Prostate gland (tissue), 2 donors: ENCODE results near the gene FER. TPM values are rescaled to one million over a fixed set of nuclear protein-coding genes. Genes with fewer than 3 reads are reported as not detected.

Source experiments
- DNase-seq: peaks from one replicate; pipeline ENCODE4 v3.0.0-alpha.2; 2019; ENCODE audit warnings: low spot score
- H3K27ac ChIP-seq, 2 donors: fragments of 200-600 bp; sonication (generic); 2 replicates each; pipeline ENCODE4 v1.5.1; 2017 to 2019
- H3K27me3 ChIP-seq: fragments of 200-600 bp; sonication (generic); replicated peaks from 2 replicates; pipeline ENCODE4 v1.5.1; 2019; ENCODE audit not compliant: insufficient read depth
- H3K36me3 ChIP-seq, 2 donors: fragments of 200-600 bp; sonication (generic); 1 replicate in 1 of 2; 2 replicates in 1 of 2; pipeline versions ENCODE4 v1.5.1 to v1.8.1; 2017 to 2019
- H3K4me1 ChIP-seq: fragments of 200-600 bp; sonication (generic); replicated peaks from 2 replicates; pipeline ENCODE4 v1.5.1; 2019
- H3K4me3 ChIP-seq, 2 donors: fragments of 200-600 bp; sonication (generic); 2 replicates each; pipeline ENCODE4 v1.5.1; 2017 to 2019
- H3K9me3 ChIP-seq: fragments of 200-600 bp; sonication (generic); 2 replicates; pipeline ENCODE4 v1.5.1; 2017
- CTCF ChIP-seq, 4 experiments: fragments of 200-600 bp in 2 of 4; fragments of 450-650 bp in 2 of 4; sonication (generic) in 2 of 4; IDR thresholded peaks; 1 replicate in 3 of 4; 2 replicates in 1 of 4; pipeline ENCODE4 v1.5.1; 2016 to 2019; ENCODE audit warnings: antibody characterized with exemption in 4 of 4, mild to moderate bottlenecking in 2 of 4, moderate library complexity in 2 of 4
- POLR2A ChIP-seq: fragments of 450-650 bp; IDR thresholded peaks from one replicate; pipeline ENCODE4 v1.6.1; 2016; ENCODE audit warnings: antibody characterized with exemption, mild to moderate bottlenecking
- POLR2AphosphoS5 ChIP-seq: sonication (generic); formaldehyde crosslinking; IDR thresholded peaks from one replicate; pipeline ENCODE4 v1.6.1; 2017; ENCODE audit warnings: antibody characterized with exemption
- WGBS: methylation state at CpG from one replicate; pipeline ENCODE4 v1.1.5; 2018; 5-methylcytosine and 5-hydroxymethylcytosine counted together
- intact Hi-C: fragments of 100-400 bp; cut with DNase I; formaldehyde crosslinking; loops from one replicate; pipeline ENCODE4 v1.14.2; 2022
- total RNA-seq, 2 donors: library from RNA; depleted of rRNA; stranded (reverse); fragments of >200 nt; gene quantifications; one replicate each; pipeline ENCODE4 v1.1.0, GENCODE V29; 2016

FER gene
- total RNA-seq, 2 donors from 2014 or later, result 9.1 to 36.0 TPM

DNA sequence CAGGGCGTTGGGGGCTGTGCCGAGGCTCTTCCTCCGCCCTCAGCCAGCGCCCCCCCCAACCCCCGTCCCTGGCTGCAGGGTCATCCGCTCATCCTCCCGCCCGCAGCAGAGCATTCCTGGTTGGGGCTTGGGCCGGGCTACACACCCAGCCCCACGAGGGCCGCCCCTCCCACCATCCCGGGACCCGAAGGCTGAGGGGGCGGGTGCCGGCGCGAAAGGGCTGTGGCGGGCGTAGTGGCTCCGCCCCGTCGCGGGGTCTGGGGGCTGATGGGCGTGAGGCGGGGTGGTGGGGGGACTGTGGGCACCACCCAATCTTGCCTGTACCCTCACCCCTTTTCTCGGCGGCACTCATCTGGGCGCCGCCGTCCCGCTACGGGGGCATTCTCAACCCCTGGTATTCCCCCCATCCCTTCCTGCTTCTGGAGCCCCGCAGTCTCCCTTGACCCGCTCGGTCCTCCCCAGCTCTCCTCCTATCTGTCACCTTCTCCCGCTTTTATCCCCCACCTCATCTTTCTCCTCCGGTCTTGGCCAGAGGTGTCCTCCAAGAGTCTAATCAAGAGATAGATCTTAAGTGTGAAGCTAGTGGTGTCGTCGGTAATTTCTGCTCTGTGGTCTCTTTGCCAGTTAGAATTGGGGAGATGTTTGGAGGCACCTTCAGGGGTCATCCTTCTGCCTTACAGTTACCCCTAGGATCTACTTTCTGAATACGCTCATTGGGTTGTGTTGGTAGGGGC lies 1.6 kb downstream of the FER start:
- 2% methylated on average over 40 of the region's 40 CpGs for WGBS
- Histone ChIP-seq H3K27ac (peak overlapping the region; percentile 95 to 98), H3K4me1 (no peaks in the 10 kb centered on the region), H3K9me3 (no peaks in the 10 kb centered on the region), H3K4me3 (peak overlapping the region; percentile 89 to 96), H3K27me3 (no peaks in the 10 kb centered on the region), H3K36me3 (no peaks in the 10 kb centered on the region)
- DNase-seq, result peak; percentile 59
- TF ChIP-seq POLR2A, result no peak
- no peak for TF ChIP-seq POLR2AphosphoS5
- no peak for TF ChIP-seq CTCF (IDR thresholded peaks at IDR 0.05)
- intact Hi-C loops, result loop anchor here (2.0 to 5.0 kb wide), 3 partner anchors 67 to 942 kb away; no protein-coding TSS in a partner anchor

DNA sequence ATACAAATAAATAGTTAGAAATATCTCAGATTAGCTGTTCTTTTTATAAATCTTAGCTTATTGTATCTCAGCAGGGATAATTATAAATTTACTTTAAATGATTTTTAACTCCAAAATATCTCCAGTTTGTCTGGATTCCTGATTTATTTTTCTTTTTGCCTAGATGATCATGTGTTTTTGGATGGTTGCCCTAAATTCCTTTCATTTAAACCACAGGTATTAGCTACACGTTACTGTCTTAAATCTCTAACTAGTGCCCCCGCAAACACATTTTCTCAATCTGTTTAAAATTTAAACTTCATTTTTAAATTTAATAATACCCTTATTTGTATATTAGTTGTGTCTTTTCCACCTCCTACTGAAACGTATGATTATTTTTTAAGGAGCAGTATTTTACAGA lies 5.6 kb downstream of the FER start:
- H3K27me3 ChIP-seq, result no peaks in the 10 kb centered on the region
- TF ChIP-seq CTCF (IDR thresholded peaks at IDR 0.05) (no peak), POLR2AphosphoS5 (no peak), POLR2A (no peak)
- H3K27ac ChIP-seq, result no peak overlapping the region
- no peaks in the 10 kb centered on the region for H3K36me3 ChIP-seq
- H3K9me3 ChIP-seq, result no peaks in the 10 kb centered on the region
- H3K4me1 ChIP-seq, result no peaks in the 10 kb centered on the region
- intact Hi-C loops, result no loop called here
- H3K4me3 ChIP-seq, result no peak overlapping the region
- 48% methylated on average over 3 of the region's 3 CpGs for WGBS
- DNase-seq, result no peak

DNA sequence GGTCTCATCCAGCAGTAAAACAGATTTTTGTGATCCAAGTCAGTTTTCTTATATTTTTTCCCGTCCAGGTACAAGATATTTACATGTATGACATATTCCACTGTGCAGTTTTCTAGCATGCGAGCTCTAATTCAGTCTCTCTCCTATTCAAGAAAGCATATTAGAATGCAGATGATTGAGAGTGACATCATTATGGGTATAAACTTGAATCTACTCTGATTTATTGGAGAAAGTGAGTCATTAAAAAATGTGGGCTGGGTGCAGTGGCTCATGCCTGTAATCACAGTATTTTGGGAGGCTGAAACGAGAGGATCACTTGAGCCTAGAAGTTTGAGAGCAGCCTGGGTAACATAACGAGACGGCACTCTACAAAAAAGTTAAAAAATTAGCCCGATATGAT lies 6.2 kb downstream of the FER start:
- intact Hi-C loops, result no loop called here
- Histone ChIP-seq H3K9me3 (no peaks in the 10 kb centered on the region), H3K4me3 (no peak overlapping the region), H3K27ac (no peak overlapping the region), H3K36me3 (no peaks in the 10 kb centered on the region), H3K4me1 (no peaks in the 10 kb centered on the region), H3K27me3 (no peaks in the 10 kb centered on the region)
- no peak for DNase-seq
- 86% methylated on average over 6 of the region's 6 CpGs for whole genome bisulfite sequencing
- TF ChIP-seq POLR2A (no peak), POLR2AphosphoS5 (no peak), CTCF (IDR thresholded peaks at IDR 0.05) (no peak)

DNA sequence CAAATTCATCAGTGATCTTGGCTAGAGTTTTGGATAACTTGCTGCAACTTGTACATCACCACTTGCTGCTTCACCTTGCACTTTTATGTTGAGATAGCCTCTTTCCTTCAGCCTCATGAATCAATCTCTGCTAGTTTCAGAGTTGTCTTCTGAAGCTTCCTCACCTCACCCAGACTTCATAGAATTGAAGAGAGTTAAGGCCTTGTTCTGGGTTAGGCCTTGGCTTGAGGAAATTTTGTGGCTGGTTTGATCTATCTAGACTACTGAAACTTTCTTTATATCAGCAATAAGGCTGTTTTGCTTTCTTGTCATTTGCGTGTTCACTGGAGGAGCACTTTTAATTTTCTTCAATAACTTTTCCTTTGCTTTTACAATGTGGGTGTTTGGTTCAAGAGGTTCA lies 12.8 kb downstream of the FER start:
- Histone ChIP-seq H3K4me1 (no peaks in the 10 kb centered on the region), H3K4me3 (no peak overlapping the region), H3K36me3 (no peaks in the 10 kb centered on the region), H3K27me3 (no peaks in the 10 kb centered on the region), H3K9me3 (no peaks in the 10 kb centered on the region), H3K27ac (no peak overlapping the region)
- whole genome bisulfite sequencing, result 100% methylated on average over 1 of the region's 1 CpG
- intact Hi-C loops, result no loop called here
- no peak for DNase-seq
- TF ChIP-seq POLR2A (no peak), CTCF (IDR thresholded peaks at IDR 0.05) (no peak), POLR2AphosphoS5 (no peak)

GRCh38 chr5:108762660-108763059 lies 15.0 kb downstream of the FER start:
- DNase-seq, result no peak
- intact Hi-C loops, result no loop called here
- TF ChIP-seq POLR2A (no peak), CTCF (IDR thresholded peaks at IDR 0.05) (no peak), POLR2AphosphoS5 (no peak)
- Histone ChIP-seq H3K27ac (no peak overlapping the region), H3K27me3 (no peaks in the 10 kb centered on the region), H3K36me3 (no peaks in the 10 kb centered on the region), H3K4me1 (no peaks in the 10 kb centered on the region), H3K9me3 (no peaks in the 10 kb centered on the region), H3K4me3 (no peak overlapping the region)
- 63% methylated on average over 3 of the region's 3 CpGs for WGBS
